GM12892 (cell line): Measurements from ENCODE around the gene ALG2.

ENCODE experiments used
- DNase-seq: peaks from one replicate; pipeline ENCODE4 v3.0.0; 2011; ENCODE audit not compliant: insufficient read length
- FAIRE-seq: peaks from 2 replicates; lab custom pipeline; 2011; peaks lifted over from hg19 to GRCh38; lab: Jason Lieb, UNC
- POLR2A ChIP-seq: IDR thresholded peaks from 2 replicates; pipeline ENCODE4 v1.6.1; 2011; ENCODE audit warnings: low read depth, low read length, control low read depth
- POLR2AphosphoS5 ChIP-seq: IDR thresholded peaks from 2 replicates; pipeline ENCODE4 v1.6.1; 2011; ENCODE audit warnings: low read depth, low read length, control low read depth
- TAF1 ChIP-seq: IDR thresholded peaks from 2 replicates; pipeline ENCODE4 v1.6.1; 2011; ENCODE audit warnings: low read depth, mild to moderate bottlenecking, control low read depth, low read length, borderline replicate concordance

ALG2 gene

GRCh38 chr9:99185934-99186333 is 35.8 kb downstream of the ALG2 start:
- FAIRE-seq (no peak), DNase-seq (no peak)
- no peak for TF ChIP-seq TAF1
- TF ChIP-seq POLR2AphosphoS5, result no peak

DNA sequence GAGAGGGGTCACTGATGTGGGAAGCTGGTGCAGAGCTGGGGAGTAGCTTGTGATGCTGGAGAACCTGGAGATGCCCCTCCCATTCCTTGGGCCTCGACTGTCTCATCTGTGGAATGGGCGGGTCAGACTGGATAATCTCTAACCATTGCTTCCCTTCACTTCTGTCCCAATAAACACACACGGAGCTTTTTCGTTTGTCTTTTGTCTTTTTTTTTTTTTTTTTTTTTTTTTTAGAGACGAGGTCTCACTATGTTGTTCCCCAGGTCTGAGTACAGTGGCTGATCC is 36.5 kb downstream of the ALG2 start:
- FAIRE-seq, result no peak
- TF ChIP-seq POLR2AphosphoS5, result no peak

DNA sequence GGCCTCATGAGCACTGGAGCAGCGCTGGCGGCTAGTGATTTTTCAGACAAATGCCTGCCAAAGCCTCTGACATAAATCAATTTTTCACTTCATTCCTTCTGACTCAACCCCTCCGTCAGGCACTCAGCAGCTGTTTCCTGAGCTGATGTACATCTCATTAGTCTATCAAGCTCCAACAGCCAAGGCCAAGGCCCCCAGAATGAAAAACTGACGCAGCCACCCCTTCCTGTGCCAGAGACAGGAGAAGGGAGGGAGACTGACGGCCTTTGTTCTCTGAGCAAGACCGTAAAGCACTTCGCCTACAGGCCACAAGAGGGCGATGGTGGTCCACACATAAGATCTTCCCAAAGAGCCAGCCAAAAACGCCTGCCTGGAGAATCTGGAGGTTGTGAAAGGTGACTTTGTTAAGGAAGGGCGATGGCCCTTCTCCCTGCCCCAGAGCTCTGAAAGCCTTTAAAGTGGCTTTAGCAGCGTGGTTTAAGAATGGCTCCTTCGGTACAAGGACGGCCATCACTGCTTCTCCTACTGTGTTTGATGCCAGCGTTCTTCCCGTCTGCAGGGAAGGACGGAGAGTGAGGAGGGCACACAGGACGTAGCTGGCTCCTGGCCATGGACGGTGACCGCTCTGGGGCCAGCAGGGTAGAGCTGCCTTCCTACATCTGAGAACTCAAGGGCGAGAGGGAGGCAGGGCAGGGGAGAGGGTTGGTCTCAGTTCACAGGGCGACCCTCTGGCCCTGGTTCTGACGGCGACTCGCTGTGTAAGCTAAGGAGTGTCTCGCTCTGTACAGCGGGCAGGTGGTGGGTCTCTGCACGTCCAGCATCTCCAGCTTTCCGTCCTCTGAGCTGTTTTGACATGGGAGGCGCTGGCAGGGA is 37.0 kb downstream of the ALG2 start:
- TF ChIP-seq POLR2AphosphoS5 (0 out of 2 replicates have a peak, but pooled peaks have one; percentile 17), TAF1 (0 out of 2 replicates have a peak, but pooled peaks have one; percentile 26), POLR2A (no peak)
- DNase-seq (peak; percentile 56), FAIRE-seq (peak; percentile 84)

More for the DNA sequence above, 36.5 kb downstream of the ALG2 start:
- DNase-seq, result no peak

DNA sequence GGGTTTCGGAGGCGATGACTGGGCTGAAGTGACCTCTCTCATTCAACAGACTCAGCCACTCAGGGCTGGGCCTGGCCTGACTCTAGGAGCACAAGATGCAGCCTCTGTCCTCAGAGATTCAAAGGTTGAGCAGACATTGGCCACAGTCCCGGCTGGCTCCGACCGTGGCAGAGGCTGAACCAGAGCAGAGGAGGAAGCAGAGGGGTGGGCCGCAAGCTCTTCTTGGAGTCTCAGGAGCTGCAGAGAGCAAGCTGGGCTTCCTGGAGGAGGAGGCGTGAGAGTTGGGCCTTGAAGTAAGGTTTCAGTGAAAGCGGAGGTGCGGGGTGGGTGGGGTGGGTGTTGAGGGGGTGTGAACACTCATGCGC is 37.6 kb downstream of the ALG2 start:
- TF ChIP-seq TAF1, result no peak
- TF ChIP-seq POLR2A, result no peak; the same call in 1 of the 2 replicates
- 0 out of 2 replicates have a peak, but pooled peaks have one; percentile 5 for TF ChIP-seq POLR2AphosphoS5
- FAIRE-seq (no peak), DNase-seq (no peak)

DNA sequence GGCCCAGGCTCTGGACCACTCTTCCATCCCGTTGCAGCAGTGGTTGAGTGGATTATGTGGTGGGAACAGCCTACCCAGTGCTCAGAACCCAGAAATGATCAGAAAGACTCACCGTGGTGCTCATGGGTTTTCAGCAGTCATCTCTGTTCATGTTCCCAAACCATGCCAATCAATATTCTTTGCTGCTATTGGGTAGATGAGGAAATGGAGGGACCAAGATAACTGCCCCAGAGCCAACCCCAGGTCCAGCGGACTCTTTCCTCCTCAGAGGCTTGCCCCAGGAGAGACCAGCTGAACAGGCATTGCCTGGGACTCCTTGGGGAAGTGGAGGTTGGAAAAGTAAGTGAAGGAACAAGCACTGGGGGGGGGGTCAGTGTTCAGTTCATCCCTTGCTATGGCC is 38.1 kb downstream of the ALG2 start:
- TF ChIP-seq TAF1 (no peak), POLR2AphosphoS5 (no peak), POLR2A (no peak)
- FAIRE-seq, result no peak
- no peak for DNase-seq

DNA sequence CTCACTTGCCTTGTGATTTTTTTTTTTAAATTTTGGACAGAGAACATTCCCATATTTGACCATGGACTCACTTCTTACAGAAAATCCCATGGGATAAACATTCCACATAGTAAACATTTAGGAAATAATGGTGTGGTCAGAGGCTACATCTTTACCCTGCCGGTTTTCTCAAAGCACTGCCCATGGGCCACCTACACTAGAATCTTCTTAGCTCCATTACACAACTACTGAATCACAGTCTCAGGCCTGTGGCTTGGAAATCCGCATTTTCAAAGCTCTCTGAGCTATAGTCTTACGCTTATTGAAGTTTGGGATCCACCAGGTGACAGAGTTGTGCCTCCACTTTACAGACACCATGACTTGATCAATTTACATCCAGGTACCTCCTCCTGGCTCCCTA is 39.4 kb downstream of the ALG2 start:
- no peak for DNase-seq
- FAIRE-seq, result no peak
- no peak for TF ChIP-seq POLR2A
- TF ChIP-seq POLR2AphosphoS5, result no peak
- TF ChIP-seq TAF1, result no peak

DNA sequence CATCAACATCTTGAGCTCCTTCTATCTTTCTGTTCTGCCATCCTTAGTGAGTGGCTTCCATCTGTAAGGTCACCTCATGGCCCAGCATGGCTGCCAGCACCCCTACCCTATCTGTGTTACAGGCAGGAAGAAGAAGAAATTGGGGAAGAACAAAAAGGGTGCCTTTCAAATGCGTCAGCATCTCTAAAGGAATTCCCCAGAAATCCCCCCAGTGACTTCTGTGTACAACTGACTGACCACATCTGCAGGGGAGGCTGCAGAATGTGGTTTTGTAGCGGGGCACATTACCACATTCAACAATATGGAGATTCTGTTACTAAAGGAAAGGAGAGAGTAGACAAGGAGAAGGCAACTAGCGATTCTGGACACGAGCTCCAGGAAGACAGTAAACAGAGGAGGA is 40.1 kb downstream of the ALG2 start:
- FAIRE-seq (peak; percentile 79), DNase-seq (no peak)
- TF ChIP-seq POLR2AphosphoS5 (0 out of 2 replicates have a peak, but pooled peaks have one; percentile 17), POLR2A (peak; percentile 34; the same call in 1 of the 2 replicates), TAF1 (no peak)

DNA sequence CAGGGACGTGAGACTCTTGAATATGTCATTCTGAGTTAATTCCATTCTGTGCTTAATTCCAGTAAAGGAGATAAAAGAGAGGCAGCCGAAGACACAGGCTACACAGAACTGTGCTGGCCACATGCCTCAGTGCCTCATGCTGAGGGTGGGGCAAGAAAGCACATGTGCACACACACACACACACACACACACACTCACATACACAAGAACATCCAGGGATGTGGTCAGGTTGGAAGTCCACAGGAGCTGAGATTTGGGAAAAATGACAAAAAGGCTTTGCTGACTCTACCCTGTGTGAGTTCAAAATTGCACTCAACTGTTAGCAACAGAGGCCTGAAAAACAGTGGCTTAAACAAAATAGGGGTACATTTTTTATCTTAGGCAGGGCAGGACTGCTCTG is 40.5 kb downstream of the ALG2 start:
- peak; percentile 56 for FAIRE-seq
- no peak for DNase-seq
- TF ChIP-seq POLR2A (no peak), TAF1 (no peak), POLR2AphosphoS5 (no peak)

DNA sequence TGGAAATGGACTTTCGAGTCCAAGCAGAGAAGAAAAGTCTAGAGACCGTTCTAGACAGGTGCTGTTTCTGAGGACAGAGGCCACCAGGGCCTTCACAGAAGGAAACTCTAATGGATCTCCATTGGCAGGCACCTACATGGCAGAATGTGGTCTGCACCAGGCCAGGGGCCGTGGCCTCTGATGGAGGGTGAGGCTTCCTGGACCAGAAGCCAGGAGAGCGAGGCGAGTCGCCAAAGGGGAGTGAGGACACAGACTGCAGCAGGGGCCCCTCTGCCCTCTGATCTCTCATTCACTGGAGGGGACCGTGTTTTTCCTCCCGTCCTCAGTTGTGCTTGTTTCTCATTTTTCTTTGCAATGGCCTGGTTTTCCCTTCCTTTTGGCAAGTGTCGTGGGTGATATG is 41.1 kb downstream of the ALG2 start:
- DNase-seq, result no peak
- TF ChIP-seq POLR2A (no peak), POLR2AphosphoS5 (no peak), TAF1 (no peak)
- FAIRE-seq, result no peak

DNA sequence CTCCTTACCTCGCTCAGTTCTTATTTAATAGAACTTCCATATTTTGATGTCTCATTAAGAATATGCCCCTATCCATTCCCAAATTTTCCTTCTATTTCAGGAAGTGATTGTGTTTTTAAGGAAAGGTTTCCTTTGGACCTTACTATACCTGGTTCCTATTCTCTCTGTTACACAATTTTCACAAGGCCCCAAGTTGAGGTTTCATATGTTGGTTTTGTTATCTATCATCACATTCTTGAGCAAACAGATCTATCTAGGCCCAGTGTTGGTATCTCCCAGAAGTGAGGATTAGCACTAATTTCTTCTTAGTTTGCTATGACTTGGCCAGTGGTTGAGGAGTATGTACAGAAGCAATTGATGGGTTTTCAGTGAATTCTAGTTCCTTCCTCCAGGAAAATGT is 41.5 kb downstream of the ALG2 start:
- no peak for DNase-seq
- TF ChIP-seq TAF1, result no peak
- no peak for TF ChIP-seq POLR2AphosphoS5
- no peak for TF ChIP-seq POLR2A
- peak; percentile 27 for FAIRE-seq

DNA sequence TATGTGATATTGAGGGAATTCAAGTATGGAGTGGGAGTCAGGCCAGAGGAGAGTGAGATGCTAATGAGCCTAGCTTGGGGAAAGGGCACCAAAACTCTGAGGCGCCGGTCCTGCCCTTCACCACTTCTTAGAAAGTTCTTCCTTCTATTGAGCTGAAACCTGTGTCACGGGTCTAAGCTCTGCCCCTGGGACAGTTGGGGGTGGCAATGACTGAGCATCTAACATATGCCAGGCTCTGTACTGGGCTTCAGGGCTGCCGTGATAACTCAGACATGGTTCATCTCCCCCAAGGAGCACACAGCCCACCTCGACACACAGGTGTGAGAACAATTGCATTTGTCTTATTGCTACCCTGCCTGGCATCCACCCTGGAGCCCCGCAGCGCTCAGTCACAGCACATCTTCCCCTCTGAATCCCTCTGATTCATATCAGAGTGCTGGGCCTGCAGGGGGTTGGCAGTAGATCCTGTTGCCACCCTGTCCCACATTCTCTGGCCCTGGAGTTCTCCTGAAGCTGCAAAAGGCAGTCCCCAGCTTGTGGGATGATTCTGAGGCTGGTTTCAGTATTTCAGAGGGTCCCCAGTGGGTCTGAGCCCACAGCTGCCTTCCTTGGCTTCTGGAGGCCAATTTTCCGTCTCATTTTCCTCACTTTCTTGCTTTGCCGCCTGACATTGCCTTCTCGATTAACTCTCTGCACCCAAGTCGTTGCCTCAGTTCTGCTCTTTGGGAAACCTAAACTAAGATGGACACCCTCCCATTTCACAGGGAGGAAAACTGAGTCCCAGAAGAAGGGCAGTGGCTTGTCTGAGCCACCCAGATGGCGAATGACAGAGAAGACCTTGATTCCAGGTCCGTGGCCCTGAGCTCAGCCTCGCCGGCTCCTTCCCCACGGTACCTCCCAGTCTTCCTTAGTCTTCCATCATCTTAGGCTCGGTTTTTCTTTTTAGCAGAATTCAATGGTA is 42.5 kb downstream of the ALG2 start:
- no peak for FAIRE-seq
- no peak for DNase-seq
- TF ChIP-seq POLR2AphosphoS5 (no peak), POLR2A (no peak), TAF1 (no peak)
